ENCODE data around the gene MAST4. TPM values are rescaled to one million over a fixed set of nuclear protein-coding genes. Genes with fewer than 3 reads are reported as not detected.

The MAST4 gene
- total and polyA plus RNA-seq, 2 donors, result 17.0 to 18.8 TPM

GRCh38 chr5:67203701-67204074 lies 607.5 kb downstream of the MAST4 start:
- no peaks in the 10 kb centered on the region for H3K9me3 ChIP-seq (ENCODE audit: control insufficient read depth in 2 of 2, insufficient read depth in 1 of 2, low read length in 1 of 2)
- H3K27me3 ChIP-seq (ENCODE audit: control insufficient read depth in 2 of 2, insufficient read depth in 1 of 2, low read length in 1 of 2), result no peaks in the 10 kb centered on the region
- H3K27ac ChIP-seq (ENCODE audit: low read depth in 1 of 2, low read length in 1 of 2), result no peak overlapping the region
- peaks cover 19 to 48% of the 10 kb centered on the region in 2 donors for H3K4me1 ChIP-seq (ENCODE audit: control insufficient read depth in 2 of 2, insufficient read depth in 2 of 2, low read length in 2 of 2)
- DNase-seq (ENCODE audit: low read depth in 6 of 9, low spot score in 9 of 9), result no peak
- H3K36me3 ChIP-seq (ENCODE audit: control insufficient read depth in 2 of 2, insufficient read depth in 2 of 2, low read length in 1 of 2), result no peaks in the 10 kb centered on the region
- WGBS, result 43% methylated on average over 2 of the region's 2 CpGs
- no peak overlapping the region for H3K4me3 ChIP-seq (ENCODE audit: low read length in 2 of 2)

GRCh38 chr5:67204821-67205220 lies 608.6 kb downstream of the MAST4 start:
- Histone ChIP-seq H3K4me3 (ENCODE audit: low read length in 2 of 2) (no peak overlapping the region), H3K27ac (ENCODE audit: low read depth in 1 of 2, low read length in 1 of 2) (no peak overlapping the region), H3K27me3 (ENCODE audit: control insufficient read depth in 2 of 2, insufficient read depth in 1 of 2, low read length in 1 of 2) (peaks cover 0 to 2% of the 10 kb centered on the region in 2 donors), H3K4me1 (ENCODE audit: control insufficient read depth in 2 of 2, insufficient read depth in 2 of 2, low read length in 2 of 2) (peaks cover 19 to 54% of the 10 kb centered on the region in 2 donors), H3K36me3 (ENCODE audit: control insufficient read depth in 2 of 2, insufficient read depth in 2 of 2, low read length in 1 of 2) (no peaks in the 10 kb centered on the region), H3K9me3 (ENCODE audit: control insufficient read depth in 2 of 2, insufficient read depth in 1 of 2, low read length in 1 of 2) (no peaks in the 10 kb centered on the region)
- 75% methylated on average over 5 of the region's 5 CpGs for WGBS
- DNase-seq (ENCODE audit: low read depth in 6 of 9, low spot score in 9 of 9), result no peak

- H3K27me3 ChIP-seq (ENCODE audit: control insufficient read depth in 2 of 2, insufficient read depth in 1 of 2, low read length in 1 of 2), result peaks cover 0 to 2% of the 10 kb centered on the region in 2 donors
- H3K4me1 ChIP-seq (ENCODE audit: control insufficient read depth in 2 of 2, insufficient read depth in 2 of 2, low read length in 2 of 2), result peaks cover 19 to 54% of the 10 kb centered on the region in 2 donors
- WGBS, result 94% methylated on average over 3 of the region's 3 CpGs
- DNase-seq (ENCODE audit: low read depth in 6 of 9, low spot score in 9 of 9), result no peak
- no peak overlapping the region for H3K4me3 ChIP-seq (ENCODE audit: low read length in 2 of 2)
- H3K36me3 ChIP-seq (ENCODE audit: control insufficient read depth in 2 of 2, insufficient read depth in 2 of 2, low read length in 1 of 2), result no peaks in the 10 kb centered on the region
- H3K27ac ChIP-seq (ENCODE audit: low read depth in 1 of 2, low read length in 1 of 2), result peak overlapping the region; percentile 33 to 66
- no peaks in the 10 kb centered on the region for H3K9me3 ChIP-seq (ENCODE audit: control insufficient read depth in 2 of 2, insufficient read depth in 1 of 2, low read length in 1 of 2)
Observed at GRCh38 chr5:67205981-67206380, 609.8 kb downstream of the MAST4 start.

DNA sequence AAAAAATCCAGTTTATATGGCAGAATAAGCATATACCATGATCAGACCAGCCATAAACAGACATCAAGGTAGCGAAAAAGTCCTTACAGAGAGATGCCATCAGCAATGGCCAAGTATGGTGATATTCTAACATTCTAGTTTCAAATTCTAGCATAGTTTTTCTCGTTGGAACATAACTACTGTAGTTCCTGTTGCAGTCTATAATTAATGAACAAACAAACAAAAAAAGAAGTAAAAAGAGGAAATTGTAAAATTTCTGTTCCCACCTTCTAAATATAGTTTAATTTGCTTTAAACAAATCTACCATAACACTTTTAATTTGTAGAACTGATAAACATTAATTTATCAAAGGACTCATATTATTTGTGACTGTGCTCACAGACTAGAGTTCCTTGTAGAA lies 610.3 kb downstream of the MAST4 start:
- Histone ChIP-seq H3K27me3 (ENCODE audit: control insufficient read depth in 2 of 2, insufficient read depth in 1 of 2, low read length in 1 of 2) (peaks cover 0 to 2% of the 10 kb centered on the region in 2 donors), H3K36me3 (ENCODE audit: control insufficient read depth in 2 of 2, insufficient read depth in 2 of 2, low read length in 1 of 2) (no peaks in the 10 kb centered on the region), H3K4me3 (ENCODE audit: low read length in 2 of 2) (no peak overlapping the region), H3K27ac (ENCODE audit: low read depth in 1 of 2, low read length in 1 of 2) (peak overlapping the region in 1 of 2 donors; percentile 66), H3K9me3 (ENCODE audit: control insufficient read depth in 2 of 2, insufficient read depth in 1 of 2, low read length in 1 of 2) (no peaks in the 10 kb centered on the region), H3K4me1 (ENCODE audit: control insufficient read depth in 2 of 2, insufficient read depth in 2 of 2, low read length in 2 of 2) (peaks cover 19 to 54% of the 10 kb centered on the region in 2 donors)
- 49% methylated on average over 2 of the region's 2 CpGs for WGBS
- no peak for DNase-seq (ENCODE audit: low read depth in 6 of 9, low spot score in 9 of 9)

GRCh38 chr5:67206929-67207328 lies 610.7 kb downstream of the MAST4 start:
- WGBS, result 7% methylated on average over 4 of the region's 4 CpGs
- peak overlapping the region in 1 of 2 donors; percentile 66 for H3K27ac ChIP-seq (ENCODE audit: low read depth in 1 of 2, low read length in 1 of 2)
- H3K4me1 ChIP-seq (ENCODE audit: control insufficient read depth in 2 of 2, insufficient read depth in 2 of 2, low read length in 2 of 2), result peaks cover 19 to 54% of the 10 kb centered on the region in 2 donors
- no peak overlapping the region for H3K4me3 ChIP-seq (ENCODE audit: low read length in 2 of 2)
- H3K36me3 ChIP-seq (ENCODE audit: control insufficient read depth in 2 of 2, insufficient read depth in 2 of 2, low read length in 1 of 2), result no peaks in the 10 kb centered on the region
- no peaks in the 10 kb centered on the region for H3K9me3 ChIP-seq (ENCODE audit: control insufficient read depth in 2 of 2, insufficient read depth in 1 of 2, low read length in 1 of 2)
- peaks cover 0 to 2% of the 10 kb centered on the region in 2 donors for H3K27me3 ChIP-seq (ENCODE audit: control insufficient read depth in 2 of 2, insufficient read depth in 1 of 2, low read length in 1 of 2)
- DNase-seq (ENCODE audit: low read depth in 6 of 9, low spot score in 9 of 9), result peak; percentile 59 to 94 (median 81)

- DNase-seq (ENCODE audit: low read depth in 6 of 9, low spot score in 9 of 9), result no peak
- Histone ChIP-seq H3K36me3 (ENCODE audit: control insufficient read depth in 2 of 2, insufficient read depth in 2 of 2, low read length in 1 of 2) (no peaks in the 10 kb centered on the region), H3K27me3 (ENCODE audit: control insufficient read depth in 2 of 2, insufficient read depth in 1 of 2, low read length in 1 of 2) (peaks cover 0 to 2% of the 10 kb centered on the region in 2 donors), H3K4me3 (ENCODE audit: low read length in 2 of 2) (no peak overlapping the region), H3K9me3 (ENCODE audit: control insufficient read depth in 2 of 2, insufficient read depth in 1 of 2, low read length in 1 of 2) (no peaks in the 10 kb centered on the region), H3K27ac (ENCODE audit: low read depth in 1 of 2, low read length in 1 of 2) (no peak overlapping the region), H3K4me1 (ENCODE audit: control insufficient read depth in 2 of 2, insufficient read depth in 2 of 2, low read length in 2 of 2) (peaks cover 19 to 47% of the 10 kb centered on the region in 2 donors)
- 95% methylated on average over 3 of the region's 3 CpGs for WGBS
Observed at GRCh38 chr5:67208403-67208802, 612.2 kb downstream of the MAST4 start.

DNA sequence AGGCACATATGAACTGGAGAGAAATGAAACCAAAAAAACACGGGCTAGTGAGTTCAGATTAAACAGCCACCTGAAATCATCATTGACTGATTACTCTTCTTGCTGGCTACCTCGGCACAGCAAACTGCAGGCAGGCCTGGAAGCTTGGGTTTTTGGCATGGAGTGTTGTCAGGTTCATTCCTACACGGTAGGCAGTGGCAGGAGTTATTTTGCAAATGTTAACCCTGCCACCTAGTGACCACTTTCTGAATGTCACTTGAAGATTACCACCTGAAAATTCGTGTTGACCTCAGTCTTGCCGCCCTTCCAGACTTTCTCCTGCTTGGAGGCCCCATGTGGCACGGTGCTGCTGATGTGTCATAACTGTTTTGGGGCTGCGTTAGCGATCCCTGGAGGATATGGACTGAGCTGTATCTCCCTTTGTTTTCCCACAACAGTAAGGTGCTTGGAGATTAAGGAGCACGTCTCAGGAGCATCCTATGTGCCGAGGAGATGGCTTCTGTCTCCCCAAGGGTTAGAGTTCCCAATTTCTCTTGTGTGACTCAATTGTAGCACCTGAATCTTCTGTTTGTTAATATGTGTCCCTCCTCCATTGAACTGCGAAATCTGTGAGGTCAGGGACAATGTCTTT lies 613.1 kb downstream of the MAST4 start:
- WGBS, result 31% methylated on average over 11 of the region's 11 CpGs
- H3K4me3 ChIP-seq (ENCODE audit: low read length in 2 of 2), result no peak overlapping the region
- DNase-seq (ENCODE audit: low read depth in 6 of 9, low spot score in 9 of 9), result peak in 7 of 9 donors; percentile 69 to 89 (median 80)
- no peaks in the 10 kb centered on the region for H3K9me3 ChIP-seq (ENCODE audit: control insufficient read depth in 2 of 2, insufficient read depth in 1 of 2, low read length in 1 of 2)
- peaks cover 0 to 2% of the 10 kb centered on the region in 2 donors for H3K27me3 ChIP-seq (ENCODE audit: control insufficient read depth in 2 of 2, insufficient read depth in 1 of 2, low read length in 1 of 2)
- H3K27ac ChIP-seq (ENCODE audit: low read depth in 1 of 2, low read length in 1 of 2), result no peak overlapping the region
- peaks cover 19 to 39% of the 10 kb centered on the region in 2 donors for H3K4me1 ChIP-seq (ENCODE audit: control insufficient read depth in 2 of 2, insufficient read depth in 2 of 2, low read length in 2 of 2)
- no peaks in the 10 kb centered on the region for H3K36me3 ChIP-seq (ENCODE audit: control insufficient read depth in 2 of 2, insufficient read depth in 2 of 2, low read length in 1 of 2)

- H3K9me3 ChIP-seq (ENCODE audit: control insufficient read depth in 2 of 2, insufficient read depth in 1 of 2, low read length in 1 of 2), result no peaks in the 10 kb centered on the region
- H3K36me3 ChIP-seq (ENCODE audit: control insufficient read depth in 2 of 2, insufficient read depth in 2 of 2, low read length in 1 of 2), result no peaks in the 10 kb centered on the region
- no peak overlapping the region for H3K4me3 ChIP-seq (ENCODE audit: low read length in 2 of 2)
- no peak overlapping the region for H3K27ac ChIP-seq (ENCODE audit: low read depth in 1 of 2, low read length in 1 of 2)
- peaks cover 0 to 2% of the 10 kb centered on the region in 2 donors for H3K27me3 ChIP-seq (ENCODE audit: control insufficient read depth in 2 of 2, insufficient read depth in 1 of 2, low read length in 1 of 2)
- no peak for DNase-seq (ENCODE audit: low read depth in 6 of 9, low spot score in 9 of 9)
- WGBS, result 96% methylated on average over 2 of the region's 2 CpGs
- H3K4me1 ChIP-seq (ENCODE audit: control insufficient read depth in 2 of 2, insufficient read depth in 2 of 2, low read length in 2 of 2), result peaks cover 23 to 44% of the 10 kb centered on the region in 2 donors
Observed at GRCh38 chr5:67211926-67212325, 615.7 kb downstream of the MAST4 start.

DNA sequence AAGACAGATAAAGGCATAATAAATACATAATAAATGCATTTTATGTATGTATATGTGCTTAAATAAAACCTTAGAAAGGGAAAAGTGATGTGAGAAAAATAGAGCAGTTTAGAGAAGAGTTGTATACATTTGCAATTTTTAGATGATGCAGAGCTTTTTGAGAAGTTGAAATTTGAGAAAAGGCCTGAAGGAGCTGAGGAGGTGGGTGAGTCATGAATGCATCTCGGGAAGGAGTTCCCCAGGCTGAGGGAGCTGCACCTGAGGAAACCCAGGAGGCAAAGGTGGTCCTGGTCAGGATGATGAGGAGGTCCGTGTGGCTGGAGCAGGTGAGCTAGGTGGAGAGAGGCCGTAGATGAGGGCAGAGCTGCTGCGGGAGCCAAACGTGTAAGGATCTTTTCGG lies 617.8 kb downstream of the MAST4 start:
- DNase-seq (ENCODE audit: low read depth in 6 of 9, low spot score in 9 of 9), result no peak
- H3K27me3 ChIP-seq (ENCODE audit: control insufficient read depth in 2 of 2, insufficient read depth in 1 of 2, low read length in 1 of 2), result peaks cover 0 to 2% of the 10 kb centered on the region in 2 donors
- no peaks in the 10 kb centered on the region for H3K36me3 ChIP-seq (ENCODE audit: control insufficient read depth in 2 of 2, insufficient read depth in 2 of 2, low read length in 1 of 2)
- H3K9me3 ChIP-seq (ENCODE audit: control insufficient read depth in 2 of 2, insufficient read depth in 1 of 2, low read length in 1 of 2), result no peaks in the 10 kb centered on the region
- no peak overlapping the region for H3K27ac ChIP-seq (ENCODE audit: low read depth in 1 of 2, low read length in 1 of 2)
- H3K4me3 ChIP-seq (ENCODE audit: low read length in 2 of 2), result no peak overlapping the region
- H3K4me1 ChIP-seq (ENCODE audit: control insufficient read depth in 2 of 2, insufficient read depth in 2 of 2, low read length in 2 of 2), result peaks cover 13 to 31% of the 10 kb centered on the region in 2 donors
- 97% methylated on average over 6 of the region's 6 CpGs for WGBS
